ENCODE results near the gene ARG2. TPM values are rescaled to one million over a fixed set of nuclear protein-coding genes. Genes with fewer than 3 reads are reported as not detected.

The ARG2 gene
- polyA plus RNA-seq, 3 donors, result 0.13 to 0.46 (median 0.33) TPM

DNA sequence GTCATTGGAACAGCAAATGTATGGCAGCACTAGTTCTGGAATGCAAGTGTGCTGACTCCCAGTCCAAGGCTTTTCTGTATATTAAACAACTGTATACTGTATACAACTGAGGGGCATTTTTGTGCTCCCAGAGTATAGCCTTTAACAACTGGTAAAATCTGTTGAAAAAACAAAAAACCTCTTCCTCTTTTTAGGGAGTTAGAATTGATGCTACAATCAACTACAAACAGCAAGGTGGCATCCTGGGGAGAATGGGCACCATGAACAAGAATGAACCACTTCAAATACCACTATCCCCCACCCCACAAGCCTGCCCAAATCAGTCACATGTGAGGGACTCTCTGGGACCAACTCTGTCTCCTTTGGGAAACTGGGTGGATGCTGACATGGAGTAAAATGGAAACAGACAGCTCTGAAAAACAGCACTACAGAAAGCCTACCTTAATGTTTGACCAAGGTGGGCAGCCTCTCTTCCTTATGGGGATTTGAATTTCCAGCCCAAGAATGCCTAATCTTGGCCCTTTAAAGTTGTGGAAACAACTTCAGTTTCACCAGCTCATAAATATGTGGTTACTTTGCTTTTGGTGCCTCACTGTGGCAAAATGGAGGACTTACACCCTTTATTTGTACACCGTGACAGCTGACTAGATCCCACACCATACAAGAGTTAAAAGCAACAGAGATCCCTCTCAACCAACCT lies 47.2 kb downstream of the ARG2 start:
- Histone ChIP-seq H3K4me3 (replicated peaks in 1 of 3; ENCODE audit: low read depth in 2 of 3, low read length in 3 of 3) (no peak overlapping the region), H3K9me3 (replicated peaks in 1 of 2; ENCODE audit: control insufficient read depth in 1 of 2, insufficient read depth in 1 of 2, low read length in 2 of 2) (no peaks in the 10 kb centered on the region), H3K79me2 (ENCODE audit: insufficient read depth, low read length) (peaks cover 100% of the 10 kb centered on the region), H3K36me3 (replicated peaks in 1 of 2; ENCODE audit: control insufficient read depth in 1 of 2, insufficient read depth in 2 of 2, low read length in 2 of 2) (peaks cover 0 to 24% of the 10 kb centered on the region in 2 donors), H2AFZ (ENCODE audit: insufficient read depth, low read depth, low read length, poor library complexity, severe bottlenecking) (no peak overlapping the region), H3K9ac (ENCODE audit: insufficient read depth, low read length, poor library complexity, severe bottlenecking) (no peak overlapping the region), H3K4me1 (ENCODE audit: control insufficient read depth in 1 of 2, insufficient read depth in 2 of 2, low read length in 2 of 2) (peaks cover 10 to 13% of the 10 kb centered on the region in 2 donors), H4K20me1 (ENCODE audit: insufficient read depth, low read length) (peaks cover 97% of the 10 kb centered on the region), H3K27ac (ENCODE audit: low read depth in 1 of 2, low read length in 2 of 2) (peak overlapping the region in 1 of 2 donors; percentile 39), H3K27me3 (ENCODE audit: control insufficient read depth in 2 of 2, insufficient read depth in 2 of 2, low read length in 2 of 2) (no peaks in the 10 kb centered on the region), H3K4me2 (replicated peaks; ENCODE audit: extremely low read depth, low read length, poor library complexity, severe bottlenecking) (peak overlapping the region; percentile 1)
- no peaks in the 10 kb centered on the region for H3K9me3 Mint-ChIP-seq
- peak; percentile 36 to 53 (median 51) for DNase-seq
- H3K36me3 Mint-ChIP-seq, result peaks cover 14 to 29% of the 10 kb centered on the region in 2 donors
- peak; percentile 74 for TF ChIP-seq CTCF (IDR thresholded peaks at IDR 0.05)
- H3K27ac Mint-ChIP-seq, result peak overlapping the region in 6 of 7 donors; percentile 58 to 84 (median 74)
- no peak overlapping the region for H3K4me3 Mint-ChIP-seq
- WGBS (ENCODE audit: insufficient coverage), result no CpG with 5 or more reads among the region's 1 CpG
- H3K27me3 Mint-ChIP-seq (ENCODE audit: low read depth in 3 of 3), result no peaks in the 10 kb centered on the region
- H3K4me1 Mint-ChIP-seq, result peaks cover 33% of the 10 kb centered on the region
- intact Hi-C loops (cut with micrococcal nuclease), result loop anchor here in 1 of 2 donors (5.0 kb wide), 4 partner anchors 35 to 240 kb away; partner anchors contain the start of genes ARG2 and RDH12

DNA sequence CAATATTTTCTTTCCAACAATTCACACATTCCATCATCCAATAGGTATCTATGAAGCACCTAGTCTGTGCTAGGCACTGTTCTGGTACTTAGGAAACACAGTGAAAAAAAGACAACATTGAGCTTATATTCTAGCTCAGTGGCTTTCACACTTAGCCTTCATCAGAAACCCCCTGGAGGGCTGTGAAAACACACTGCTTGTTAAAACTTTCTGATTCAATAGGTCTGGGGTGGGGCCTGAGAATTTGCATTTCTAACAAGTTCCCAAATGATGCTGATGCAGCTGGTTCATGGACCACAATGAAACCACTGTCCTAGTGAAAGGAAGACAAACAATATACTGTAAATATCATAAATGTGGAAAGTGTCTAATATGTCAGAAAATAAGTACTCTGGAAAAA lies 48.8 kb downstream of the ARG2 start:
- Mint-ChIP-seq H3K27ac (no peak overlapping the region), H3K27me3 (ENCODE audit: low read depth in 3 of 3) (peaks cover 0 to 2% (median 0%) of the 10 kb centered on the region in 3 donors), H3K4me3 (no peak overlapping the region), H3K9me3 (no peaks in the 10 kb centered on the region), H3K4me1 (peaks cover 42% of the 10 kb centered on the region), H3K36me3 (peaks cover 6 to 27% of the 10 kb centered on the region in 2 donors)
- H3K4me3 ChIP-seq (replicated peaks in 1 of 3; ENCODE audit: low read depth in 2 of 3, low read length in 3 of 3), result no peak overlapping the region
- no peaks in the 10 kb centered on the region for H3K27me3 ChIP-seq (ENCODE audit: control insufficient read depth in 2 of 2, insufficient read depth in 2 of 2, low read length in 2 of 2)
- H3K4me2 ChIP-seq (replicated peaks; ENCODE audit: extremely low read depth, low read length, poor library complexity, severe bottlenecking), result no peak overlapping the region
- peaks cover 97% of the 10 kb centered on the region for H4K20me1 ChIP-seq (ENCODE audit: insufficient read depth, low read length)
- intact Hi-C loops (cut with micrococcal nuclease), result loop anchor here in 1 of 2 donors (5.0 kb wide), 4 partner anchors 34 to 241 kb away; partner anchors contain the start of genes ARG2 and RDH12
- no peak for TF ChIP-seq CTCF (IDR thresholded peaks at IDR 0.05)
- no peak for DNase-seq
- no peaks in the 10 kb centered on the region for H3K9me3 ChIP-seq (replicated peaks in 1 of 2; ENCODE audit: control insufficient read depth in 1 of 2, insufficient read depth in 1 of 2, low read length in 2 of 2)
- peaks cover 25 to 26% of the 10 kb centered on the region in 2 donors for H3K4me1 ChIP-seq (ENCODE audit: control insufficient read depth in 1 of 2, insufficient read depth in 2 of 2, low read length in 2 of 2)
- no peak overlapping the region for H2AFZ ChIP-seq (ENCODE audit: insufficient read depth, low read depth, low read length, poor library complexity, severe bottlenecking)
- H3K27ac ChIP-seq (ENCODE audit: low read depth in 1 of 2, low read length in 2 of 2), result no peak overlapping the region
- peaks cover 100% of the 10 kb centered on the region for H3K79me2 ChIP-seq (ENCODE audit: insufficient read depth, low read length)
- no peak overlapping the region for H3K9ac ChIP-seq (ENCODE audit: insufficient read depth, low read length, poor library complexity, severe bottlenecking)
- H3K36me3 ChIP-seq (replicated peaks in 1 of 2; ENCODE audit: control insufficient read depth in 1 of 2, insufficient read depth in 2 of 2, low read length in 2 of 2), result peaks cover 0 to 13% of the 10 kb centered on the region in 2 donors
